ENCODE results near the gene PTPRN2.

Gene PTPRN2

GRCh38 chr7:157543276-157543675 is 1044.3 kb downstream of the PTPRN2 start:
- no peak for DNase-seq

GRCh38 chr7:157542068-157543021 is 1045.3 kb downstream of the PTPRN2 start:
- no peak for DNase-seq

GRCh38 chr7:157541295-157542067 is 1046.1 kb downstream of the PTPRN2 start:
- DNase-seq, result no peak

GRCh38 chr7:157540606-157541294 is 1046.9 kb downstream of the PTPRN2 start:
- DNase-seq, result no peak

- DNase-seq, result no peak
These were observed 1047.6 kb downstream of the PTPRN2 start for GRCh38 chr7:157540020-157540419.

GRCh38 chr7:157539521-157539920 is 1048.1 kb downstream of the PTPRN2 start:
- DNase-seq, result no peak

GRCh38 chr7:157538735-157539134 is 1048.9 kb downstream of the PTPRN2 start:
- DNase-seq, result no peak

- DNase-seq, result no peak
These were observed 1049.3 kb downstream of the PTPRN2 start for GRCh38 chr7:157538321-157538720.

GRCh38 chr7:157537056-157537455 is 1050.6 kb downstream of the PTPRN2 start:
- no peak for DNase-seq

- no peak for DNase-seq
These were observed 1055.6 kb downstream of the PTPRN2 start for GRCh38 chr7:157532068-157532467.

GRCh38 chr7:157529768-157530560 is 1057.7 kb downstream of the PTPRN2 start:
- no peak for DNase-seq

- DNase-seq, result no peak
These were observed 1058.8 kb downstream of the PTPRN2 start for GRCh38 chr7:157528785-157529341.

- DNase-seq, result no peak
These were observed 1059.9 kb downstream of the PTPRN2 start for GRCh38 chr7:157527686-157528085.

GRCh38 chr7:157526913-157527634 is 1060.5 kb downstream of the PTPRN2 start:
- no peak for DNase-seq

- DNase-seq, result no peak
These were observed 1061.4 kb downstream of the PTPRN2 start for GRCh38 chr7:157526005-157526912.

- no peak for DNase-seq
These were observed 1062.1 kb downstream of the PTPRN2 start for GRCh38 chr7:157525491-157525915.

GRCh38 chr7:157524731-157525130 is 1062.9 kb downstream of the PTPRN2 start:
- no peak for DNase-seq

- no peak for DNase-seq
These were observed 1063.7 kb downstream of the PTPRN2 start for GRCh38 chr7:157523766-157524421.

- no peak for DNase-seq
These were observed 1064.3 kb downstream of the PTPRN2 start for GRCh38 chr7:157523371-157523765.

- no peak for DNase-seq
These were observed 1064.7 kb downstream of the PTPRN2 start for GRCh38 chr7:157522954-157523353.

All from stimulated activated CD4-positive, alpha-beta T cell treated with anti-CD3 and anti-CD28 coated beads, Interleukin-4, amount 100 ng/mL, for 1 hour (primary cell).